ENCODE measurements around the gene H2AZ2. TPM values are rescaled to one million over a fixed set of nuclear protein-coding genes. Genes with fewer than 3 reads are reported as not detected.
"Not testable (repeated sequence)": the region's sequence is repeated elsewhere in the genome, so short reads cannot be mapped to it uniquely, and the experiment has no call there.

The H2AZ2 gene
- total RNA-seq, 1 donor, result 93.7 TPM

DNA sequence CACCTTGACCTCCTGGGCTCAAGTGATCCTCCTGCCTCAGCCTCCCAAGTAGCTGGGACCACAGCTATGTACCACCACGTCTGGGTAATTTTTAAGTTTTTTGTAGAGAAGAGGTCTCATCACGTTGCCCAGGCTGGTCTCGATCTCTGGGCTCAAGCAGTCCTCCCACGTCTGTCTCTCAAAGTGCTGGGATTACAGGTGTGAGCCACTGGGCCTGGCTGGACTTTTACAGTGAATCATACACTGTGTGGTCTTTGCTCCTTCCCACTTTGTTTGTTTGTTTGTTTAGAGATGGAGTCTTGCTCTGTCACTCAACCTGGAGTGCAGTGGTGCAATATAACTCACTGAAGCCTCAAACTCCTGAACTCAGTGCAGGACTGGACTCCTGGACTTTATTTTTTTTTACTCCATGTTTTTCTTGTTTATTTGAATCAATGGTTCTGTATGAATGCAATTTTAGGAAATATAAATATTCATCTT, 38.9 kb downstream of the H2AZ2 start:
- Histone ChIP-seq H3K9me3 (ENCODE audit: low read depth, low read length) (no peaks in the 10 kb centered on the region), H3K27me3 (ENCODE audit: insufficient read depth, low read length) (no peaks in the 10 kb centered on the region), H3K36me3 (ENCODE audit: insufficient read depth, low read length) (peaks cover 5% of the 10 kb centered on the region), H2AFZ (ENCODE audit: low read length) (no peak overlapping the region), H4K20me1 (ENCODE audit: insufficient read depth, low read length) (no peaks in the 10 kb centered on the region), H3K27ac (ENCODE audit: low read depth, low read length) (no peak overlapping the region), H3K79me2 (ENCODE audit: insufficient read depth, low read length) (no peaks in the 10 kb centered on the region), H3K4me3 (ENCODE audit: insufficient read depth, low read length) (no peak overlapping the region), H3K4me1 (ENCODE audit: insufficient read depth, low read length) (no peaks in the 10 kb centered on the region), H3K4me2 (ENCODE audit: insufficient read depth, low read length) (no peak overlapping the region)
- TF ChIP-seq, protein P1, sequence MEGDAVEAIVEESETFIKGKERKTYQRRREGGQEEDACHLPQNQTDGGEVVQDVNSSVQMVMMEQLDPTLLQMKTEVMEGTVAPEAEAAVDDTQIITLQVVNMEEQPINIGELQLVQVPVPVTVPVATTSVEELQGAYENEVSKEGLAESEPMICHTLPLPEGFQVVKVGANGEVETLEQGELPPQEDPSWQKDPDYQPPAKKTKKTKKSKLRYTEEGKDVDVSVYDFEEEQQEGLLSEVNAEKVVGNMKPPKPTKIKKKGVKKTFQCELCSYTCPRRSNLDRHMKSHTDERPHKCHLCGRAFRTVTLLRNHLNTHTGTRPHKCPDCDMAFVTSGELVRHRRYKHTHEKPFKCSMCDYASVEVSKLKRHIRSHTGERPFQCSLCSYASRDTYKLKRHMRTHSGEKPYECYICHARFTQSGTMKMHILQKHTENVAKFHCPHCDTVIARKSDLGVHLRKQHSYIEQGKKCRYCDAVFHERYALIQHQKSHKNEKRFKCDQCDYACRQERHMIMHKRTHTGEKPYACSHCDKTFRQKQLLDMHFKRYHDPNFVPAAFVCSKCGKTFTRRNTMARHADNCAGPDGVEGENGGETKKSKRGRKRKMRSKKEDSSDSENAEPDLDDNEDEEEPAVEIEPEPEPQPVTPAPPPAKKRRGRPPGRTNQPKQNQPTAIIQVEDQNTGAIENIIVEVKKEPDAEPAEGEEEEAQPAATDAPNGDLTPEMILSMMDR (IDR thresholded peaks at IDR 0.05; ENCODE audit: extremely low read depth, low read depth, low read length), result no peak
- DNase-seq (ENCODE audit: insufficient read length, low spot score, missing footprints), result no peak

DNA sequence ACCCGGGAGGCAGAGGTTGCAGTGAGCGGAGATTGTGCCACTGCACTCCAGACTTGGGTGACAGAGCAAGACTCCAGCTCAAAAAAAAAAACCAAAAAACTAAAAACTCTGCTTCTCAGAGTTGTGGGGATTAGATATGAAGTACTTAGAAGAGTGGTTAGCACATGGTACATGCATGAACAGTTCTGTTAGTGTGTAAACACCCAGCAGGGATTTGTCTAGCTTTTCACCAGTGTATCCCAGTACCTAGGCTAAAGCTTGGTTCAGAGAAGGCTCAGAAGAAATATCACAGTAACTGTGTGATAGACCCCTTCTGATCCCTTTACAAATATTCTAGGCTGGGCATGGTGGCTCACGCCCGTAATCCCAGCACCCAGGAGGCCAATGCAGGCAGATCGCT, 41.9 kb downstream of the H2AZ2 start:
- DNase-seq (ENCODE audit: insufficient read length, low spot score, missing footprints), result peak; percentile 3
- Histone ChIP-seq H2AFZ (ENCODE audit: low read length) (no peak overlapping the region), H3K79me2 (ENCODE audit: insufficient read depth, low read length) (no peaks in the 10 kb centered on the region), H4K20me1 (ENCODE audit: insufficient read depth, low read length) (peaks cover 13% of the 10 kb centered on the region), H3K4me3 (ENCODE audit: insufficient read depth, low read length) (no peak overlapping the region), H3K4me2 (ENCODE audit: insufficient read depth, low read length) (no peak overlapping the region), H3K4me1 (ENCODE audit: insufficient read depth, low read length) (peaks cover 5% of the 10 kb centered on the region), H3K27ac (ENCODE audit: low read depth, low read length) (no peak overlapping the region), H3K36me3 (ENCODE audit: insufficient read depth, low read length) (peaks cover 33% of the 10 kb centered on the region), H3K27me3 (ENCODE audit: insufficient read depth, low read length) (no peaks in the 10 kb centered on the region), H3K9me3 (ENCODE audit: low read depth, low read length) (no peaks in the 10 kb centered on the region)
- TF ChIP-seq, protein P1 (IDR thresholded peaks at IDR 0.05; ENCODE audit: extremely low read depth, low read depth, low read length), result no peak

DNA sequence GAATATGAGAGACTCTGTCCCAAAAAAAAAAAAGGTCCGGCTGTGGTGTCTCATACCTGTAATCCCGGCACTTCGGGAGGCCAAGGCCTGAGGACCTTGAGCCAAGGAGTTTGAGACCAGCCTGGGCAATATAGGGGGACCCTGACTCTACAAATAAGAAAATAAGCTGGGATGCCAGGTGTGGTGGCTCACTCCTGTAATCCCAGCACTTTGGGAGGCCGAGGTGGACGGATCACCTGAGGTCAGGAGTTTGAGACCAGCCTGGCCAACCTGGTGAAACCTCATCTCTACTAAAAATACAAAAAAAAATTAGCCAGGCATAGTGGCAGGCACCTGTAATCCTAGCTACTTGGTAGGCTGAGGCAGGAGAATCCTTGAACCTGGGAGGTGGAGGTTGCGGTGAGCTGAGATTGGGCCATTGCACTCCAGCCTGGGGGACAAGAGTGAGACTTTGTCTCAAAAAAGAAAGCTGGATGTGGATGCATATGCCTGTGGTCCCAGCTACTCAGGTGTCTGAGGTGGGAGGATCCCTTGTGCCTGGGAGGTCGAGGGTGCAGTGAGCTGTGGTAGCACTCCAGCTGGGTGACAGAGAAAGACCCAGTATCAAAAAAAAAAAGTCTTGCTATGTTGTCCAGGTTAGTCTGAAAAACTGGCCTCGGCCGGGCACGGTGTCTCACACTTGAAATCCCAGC, 43.9 kb downstream of the H2AZ2 start:
- not testable (repeated sequence) for DNase-seq (ENCODE audit: insufficient read length, low spot score, missing footprints); H3K4me3 ChIP-seq (ENCODE audit: insufficient read depth, low read length); H3K9me3 ChIP-seq (ENCODE audit: low read depth, low read length); H3K4me2 ChIP-seq (ENCODE audit: insufficient read depth, low read length); H3K4me1 ChIP-seq (ENCODE audit: insufficient read depth, low read length); H3K27me3 ChIP-seq (ENCODE audit: insufficient read depth, low read length); H3K27ac ChIP-seq (ENCODE audit: low read depth, low read length); H2AFZ ChIP-seq (ENCODE audit: low read length)
- H4K20me1 ChIP-seq (ENCODE audit: insufficient read depth, low read length), result peaks cover 27% of the 10 kb centered on the region
- H3K79me2 ChIP-seq (ENCODE audit: insufficient read depth, low read length), result peaks cover 15% of the 10 kb centered on the region
- H3K36me3 ChIP-seq (ENCODE audit: insufficient read depth, low read length), result peaks cover 51% of the 10 kb centered on the region

DNA sequence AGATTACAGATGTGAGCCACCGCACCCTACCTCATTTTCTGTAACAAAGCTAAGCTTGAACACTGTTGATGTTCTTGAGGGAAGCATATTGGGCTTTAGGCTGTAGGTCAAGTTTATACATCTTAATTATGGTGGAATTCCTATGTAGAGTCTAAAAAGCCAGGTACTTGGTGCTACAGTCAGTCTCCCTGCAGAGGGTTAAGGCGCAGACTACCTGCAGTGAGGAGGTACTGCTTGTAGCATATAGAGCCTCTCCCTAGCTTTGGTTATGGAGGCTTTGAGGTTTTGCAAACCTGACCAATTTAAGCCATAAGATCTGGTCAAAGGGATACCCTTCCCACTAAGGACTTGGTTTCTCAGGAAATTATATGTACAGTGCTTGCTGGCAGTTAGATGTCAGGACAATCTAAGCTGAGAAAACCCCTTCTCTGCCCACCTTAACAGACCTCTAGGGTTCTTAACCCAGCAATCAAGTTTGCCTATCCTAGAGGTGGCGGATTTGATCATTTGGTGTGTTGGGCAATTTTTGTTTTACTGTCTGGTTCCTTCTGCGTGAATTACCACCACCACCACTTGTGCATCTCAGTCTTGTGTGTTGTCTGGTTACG, 45.4 kb downstream of the H2AZ2 start:
- H3K79me2 ChIP-seq (ENCODE audit: insufficient read depth, low read length), result peaks cover 30% of the 10 kb centered on the region
- H3K36me3 ChIP-seq (ENCODE audit: insufficient read depth, low read length), result peaks cover 56% of the 10 kb centered on the region
- peaks cover 42% of the 10 kb centered on the region for H4K20me1 ChIP-seq (ENCODE audit: insufficient read depth, low read length)

More for the DNA sequence above, 45.4 kb downstream of the H2AZ2 start:
- no peaks in the 10 kb centered on the region for H3K9me3 ChIP-seq (ENCODE audit: low read depth, low read length)
- TF ChIP-seq, protein P1 (IDR thresholded peaks at IDR 0.05; ENCODE audit: extremely low read depth, low read depth, low read length), result no peak
- DNase-seq (ENCODE audit: insufficient read length, low spot score, missing footprints), result peak; percentile 13
- H2AFZ ChIP-seq (ENCODE audit: low read length), result no peak overlapping the region
- H3K4me1 ChIP-seq (ENCODE audit: insufficient read depth, low read length), result peaks cover 20% of the 10 kb centered on the region
- no peak overlapping the region for H3K4me2 ChIP-seq (ENCODE audit: insufficient read depth, low read length)
- H3K27ac ChIP-seq (ENCODE audit: low read depth, low read length), result no peak overlapping the region
- no peaks in the 10 kb centered on the region for H3K27me3 ChIP-seq (ENCODE audit: insufficient read depth, low read length)
- no peak overlapping the region for H3K4me3 ChIP-seq (ENCODE audit: insufficient read depth, low read length)
